ENCODE data around the gene PGLYRP4.

The PGLYRP4 gene

DNA sequence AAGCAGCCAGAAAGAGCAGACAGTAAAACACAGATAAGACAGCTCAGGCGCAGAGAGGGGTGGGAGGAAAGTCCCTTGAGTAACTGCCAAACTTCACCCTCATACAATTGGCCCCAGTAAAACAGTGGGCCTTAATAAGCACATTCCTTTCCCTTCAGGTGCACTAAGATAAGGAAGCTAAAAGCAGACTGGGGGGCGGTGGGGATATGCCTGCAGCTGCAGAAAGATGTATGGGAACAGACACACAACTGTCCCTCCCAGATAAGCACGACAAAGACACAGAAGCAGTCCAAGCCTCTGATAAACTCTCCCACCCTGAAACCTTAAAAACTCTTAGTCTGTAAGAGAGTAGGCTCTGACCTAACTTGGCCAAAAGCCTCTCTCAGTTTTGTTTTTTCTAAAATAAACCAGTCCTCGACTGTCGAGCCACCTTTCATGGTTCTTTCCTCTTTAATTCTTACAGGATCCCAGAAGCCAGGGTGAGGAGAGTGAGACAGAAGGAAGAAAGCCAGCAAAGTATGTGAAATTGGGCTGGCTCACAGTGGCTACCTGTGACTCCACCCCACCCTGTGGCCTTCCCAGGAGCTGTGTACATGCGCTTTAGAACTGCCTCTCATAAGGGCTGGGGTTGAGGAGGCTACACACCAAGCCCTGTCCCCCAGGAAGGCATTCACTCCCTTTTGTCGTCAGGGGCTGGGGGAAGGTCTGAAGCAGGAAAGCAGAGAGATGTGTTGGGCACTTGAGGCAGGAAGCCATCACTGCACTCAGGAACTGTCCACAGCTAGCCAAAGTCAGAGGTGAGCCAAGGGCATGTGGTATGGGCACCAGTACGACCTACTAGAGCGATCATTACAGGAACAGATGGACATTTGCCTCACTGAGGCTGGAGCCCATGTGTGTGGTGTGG, 4.6 kb downstream of the PGLYRP4 start:
- TF ChIP-seq, protein P1, sequence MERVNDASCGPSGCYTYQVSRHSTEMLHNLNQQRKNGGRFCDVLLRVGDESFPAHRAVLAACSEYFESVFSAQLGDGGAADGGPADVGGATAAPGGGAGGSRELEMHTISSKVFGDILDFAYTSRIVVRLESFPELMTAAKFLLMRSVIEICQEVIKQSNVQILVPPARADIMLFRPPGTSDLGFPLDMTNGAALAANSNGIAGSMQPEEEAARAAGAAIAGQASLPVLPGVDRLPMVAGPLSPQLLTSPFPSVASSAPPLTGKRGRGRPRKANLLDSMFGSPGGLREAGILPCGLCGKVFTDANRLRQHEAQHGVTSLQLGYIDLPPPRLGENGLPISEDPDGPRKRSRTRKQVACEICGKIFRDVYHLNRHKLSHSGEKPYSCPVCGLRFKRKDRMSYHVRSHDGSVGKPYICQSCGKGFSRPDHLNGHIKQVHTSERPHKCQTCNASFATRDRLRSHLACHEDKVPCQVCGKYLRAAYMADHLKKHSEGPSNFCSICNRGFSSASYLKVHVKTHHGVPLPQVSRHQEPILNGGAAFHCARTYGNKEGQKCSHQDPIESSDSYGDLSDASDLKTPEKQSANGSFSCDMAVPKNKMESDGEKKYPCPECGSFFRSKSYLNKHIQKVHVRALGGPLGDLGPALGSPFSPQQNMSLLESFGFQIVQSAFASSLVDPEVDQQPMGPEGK (CRISPR knock-in tag; IDR thresholded peaks at IDR 0.05; ENCODE audit: borderline replicate concordance), result no peak
- TF ChIP-seq ZFP3 (CRISPR knock-in tag; IDR thresholded peaks at IDR 0.05) (no peak), ZNF70 (CRISPR knock-in tag; IDR thresholded peaks at IDR 0.05) (no peak), ZC3H10 (CRISPR knock-in tag; IDR thresholded peaks at IDR 0.05) (no peak), ARNTL (CRISPR knock-in tag; IDR thresholded peaks at IDR 0.05; ENCODE audit: borderline replicate concordance, low read depth) (no peak), SNAI2 (CRISPR knock-in tag; IDR thresholded peaks at IDR 0.05) (no peak), ZNF565 (CRISPR knock-in tag; conservative IDR thresholded peaks at IDR 0.05; ENCODE audit: low read depth) (no peak)
- TF ChIP-seq, protein P2, sequence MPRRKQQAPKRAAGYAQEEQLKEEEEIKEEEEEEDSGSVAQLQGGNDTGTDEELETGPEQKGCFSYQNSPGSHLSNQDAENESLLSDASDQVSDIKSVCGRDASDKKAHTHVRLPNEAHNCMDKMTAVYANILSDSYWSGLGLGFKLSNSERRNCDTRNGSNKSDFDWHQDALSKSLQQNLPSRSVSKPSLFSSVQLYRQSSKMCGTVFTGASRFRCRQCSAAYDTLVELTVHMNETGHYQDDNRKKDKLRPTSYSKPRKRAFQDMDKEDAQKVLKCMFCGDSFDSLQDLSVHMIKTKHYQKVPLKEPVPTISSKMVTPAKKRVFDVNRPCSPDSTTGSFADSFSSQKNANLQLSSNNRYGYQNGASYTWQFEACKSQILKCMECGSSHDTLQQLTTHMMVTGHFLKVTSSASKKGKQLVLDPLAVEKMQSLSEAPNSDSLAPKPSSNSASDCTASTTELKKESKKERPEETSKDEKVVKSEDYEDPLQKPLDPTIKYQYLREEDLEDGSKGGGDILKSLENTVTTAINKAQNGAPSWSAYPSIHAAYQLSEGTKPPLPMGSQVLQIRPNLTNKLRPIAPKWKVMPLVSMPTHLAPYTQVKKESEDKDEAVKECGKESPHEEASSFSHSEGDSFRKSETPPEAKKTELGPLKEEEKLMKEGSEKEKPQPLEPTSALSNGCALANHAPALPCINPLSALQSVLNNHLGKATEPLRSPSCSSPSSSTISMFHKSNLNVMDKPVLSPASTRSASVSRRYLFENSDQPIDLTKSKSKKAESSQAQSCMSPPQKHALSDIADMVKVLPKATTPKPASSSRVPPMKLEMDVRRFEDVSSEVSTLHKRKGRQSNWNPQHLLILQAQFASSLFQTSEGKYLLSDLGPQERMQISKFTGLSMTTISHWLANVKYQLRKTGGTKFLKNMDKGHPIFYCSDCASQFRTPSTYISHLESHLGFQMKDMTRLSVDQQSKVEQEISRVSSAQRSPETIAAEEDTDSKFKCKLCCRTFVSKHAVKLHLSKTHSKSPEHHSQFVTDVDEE (CRISPR knock-in tag; IDR thresholded peaks at IDR 0.05), result no peak
- TF ChIP-seq, protein P3, sequence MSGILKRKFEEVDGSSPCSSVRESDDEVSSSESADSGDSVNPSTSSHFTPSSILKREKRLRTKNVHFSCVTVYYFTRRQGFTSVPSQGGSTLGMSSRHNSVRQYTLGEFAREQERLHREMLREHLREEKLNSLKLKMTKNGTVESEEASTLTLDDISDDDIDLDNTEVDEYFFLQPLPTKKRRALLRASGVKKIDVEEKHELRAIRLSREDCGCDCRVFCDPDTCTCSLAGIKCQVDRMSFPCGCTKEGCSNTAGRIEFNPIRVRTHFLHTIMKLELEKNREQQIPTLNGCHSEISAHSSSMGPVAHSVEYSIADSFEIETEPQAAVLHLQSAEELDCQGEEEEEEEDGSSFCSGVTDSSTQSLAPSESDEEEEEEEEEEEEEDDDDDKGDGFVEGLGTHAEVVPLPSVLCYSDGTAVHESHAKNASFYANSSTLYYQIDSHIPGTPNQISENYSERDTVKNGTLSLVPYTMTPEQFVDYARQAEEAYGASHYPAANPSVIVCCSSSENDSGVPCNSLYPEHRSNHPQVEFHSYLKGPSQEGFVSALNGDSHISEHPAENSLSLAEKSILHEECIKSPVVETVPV (CRISPR knock-in tag; IDR thresholded peaks at IDR 0.05), result no peak
- TF ChIP-seq, protein P4, sequence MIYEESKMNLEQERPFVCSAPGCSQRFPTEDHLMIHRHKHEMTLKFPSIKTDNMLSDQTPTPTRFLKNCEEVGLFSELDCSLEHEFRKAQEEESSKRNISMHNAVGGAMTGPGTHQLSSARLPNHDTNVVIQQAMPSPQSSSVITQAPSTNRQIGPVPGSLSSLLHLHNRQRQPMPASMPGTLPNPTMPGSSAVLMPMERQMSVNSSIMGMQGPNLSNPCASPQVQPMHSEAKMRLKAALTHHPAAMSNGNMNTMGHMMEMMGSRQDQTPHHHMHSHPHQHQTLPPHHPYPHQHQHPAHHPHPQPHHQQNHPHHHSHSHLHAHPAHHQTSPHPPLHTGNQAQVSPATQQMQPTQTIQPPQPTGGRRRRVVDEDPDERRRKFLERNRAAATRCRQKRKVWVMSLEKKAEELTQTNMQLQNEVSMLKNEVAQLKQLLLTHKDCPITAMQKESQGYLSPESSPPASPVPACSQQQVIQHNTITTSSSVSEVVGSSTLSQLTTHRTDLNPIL (CRISPR knock-in tag; IDR thresholded peaks at IDR 0.05; ENCODE audit: low read depth), result no peak
- no peak for ATAC-seq

DNA sequence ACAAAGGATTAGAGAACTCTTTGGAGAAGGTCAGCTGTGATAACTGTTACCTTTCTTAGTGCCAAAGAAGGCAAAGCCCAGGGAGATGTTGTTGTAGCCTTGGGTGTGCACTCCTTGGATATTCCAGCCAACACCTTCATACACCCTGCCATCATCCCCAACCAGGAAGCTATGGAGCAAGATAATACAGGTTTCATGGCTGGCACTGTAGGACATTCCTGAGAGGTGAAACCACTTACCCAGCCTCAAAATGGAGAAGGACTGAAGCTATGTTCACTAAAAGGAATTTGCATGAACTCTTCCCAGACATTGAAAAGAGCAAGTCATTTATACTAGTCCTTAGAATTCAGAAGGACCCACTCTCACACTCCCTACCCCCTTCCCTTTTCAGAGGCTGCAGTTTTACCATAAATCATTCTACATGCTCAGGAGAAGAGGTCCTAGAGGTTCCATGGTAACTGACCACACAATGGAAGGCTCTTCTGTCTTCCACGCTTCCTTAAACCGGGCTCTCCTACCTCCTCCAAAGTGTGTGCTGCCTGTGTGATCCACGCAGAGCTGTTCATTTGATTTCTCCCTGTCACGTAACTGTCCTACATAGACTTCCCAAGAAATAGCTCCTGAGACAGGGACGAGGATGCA, 5.5 kb downstream of the PGLYRP4 start:
- ATAC-seq, result no peak
- TF ChIP-seq CSDC2 (CRISPR knock-in tag; IDR thresholded peaks at IDR 0.05) (no peak), TCF4 (CRISPR knock-in tag; IDR thresholded peaks at IDR 0.05; ENCODE audit: borderline replicate concordance) (no peak), GLIS3 (CRISPR knock-in tag; IDR thresholded peaks at IDR 0.05) (no peak), SNAI2 (CRISPR knock-in tag; IDR thresholded peaks at IDR 0.05) (no peak), BACH2 (CRISPR knock-in tag; IDR thresholded peaks at IDR 0.05; ENCODE audit: borderline replicate concordance) (no peak), ISL1 (CRISPR knock-in tag; IDR thresholded peaks at IDR 0.05) (no peak), ZNF565 (CRISPR knock-in tag; conservative IDR thresholded peaks at IDR 0.05; ENCODE audit: low read depth) (no peak), ZFP30 (CRISPR knock-in tag; IDR thresholded peaks at IDR 0.05) (no peak), ZNF8 (CRISPR knock-in tag; IDR thresholded peaks at IDR 0.05) (no peak), RARB (CRISPR knock-in tag; IDR thresholded peaks at IDR 0.05) (no peak), ZC3H10 (CRISPR knock-in tag; IDR thresholded peaks at IDR 0.05) (no peak), PPARA (CRISPR knock-in tag; IDR thresholded peaks at IDR 0.05; ENCODE audit: borderline replicate concordance) (no peak), OSR1 (CRISPR knock-in tag; IDR thresholded peaks at IDR 0.05) (no peak), ZNF70 (CRISPR knock-in tag; IDR thresholded peaks at IDR 0.05) (no peak)
- TF ChIP-seq, protein P5, sequence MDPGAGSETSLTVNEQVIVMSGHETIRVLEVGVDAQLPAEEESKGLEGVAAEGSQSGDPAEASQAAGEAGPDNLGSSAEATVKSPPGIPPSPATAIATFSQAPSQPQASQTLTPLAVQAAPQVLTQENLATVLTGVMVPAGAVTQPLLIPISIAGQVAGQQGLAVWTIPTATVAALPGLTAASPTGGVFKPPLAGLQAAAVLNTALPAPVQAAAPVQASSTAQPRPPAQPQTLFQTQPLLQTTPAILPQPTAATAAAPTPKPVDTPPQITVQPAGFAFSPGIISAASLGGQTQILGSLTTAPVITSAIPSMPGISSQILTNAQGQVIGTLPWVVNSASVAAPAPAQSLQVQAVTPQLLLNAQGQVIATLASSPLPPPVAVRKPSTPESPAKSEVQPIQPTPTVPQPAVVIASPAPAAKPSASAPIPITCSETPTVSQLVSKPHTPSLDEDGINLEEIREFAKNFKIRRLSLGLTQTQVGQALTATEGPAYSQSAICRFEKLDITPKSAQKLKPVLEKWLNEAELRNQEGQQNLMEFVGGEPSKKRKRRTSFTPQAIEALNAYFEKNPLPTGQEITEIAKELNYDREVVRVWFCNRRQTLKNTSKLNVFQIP (CRISPR knock-in tag; IDR thresholded peaks at IDR 0.05; ENCODE audit: borderline replicate concordance, low read depth), result no peak
- TF ChIP-seq, protein P2 (CRISPR knock-in tag; IDR thresholded peaks at IDR 0.05), result no peak
- TF ChIP-seq, protein P1 (CRISPR knock-in tag; IDR thresholded peaks at IDR 0.05; ENCODE audit: borderline replicate concordance), result no peak
- TF ChIP-seq, protein P3 (CRISPR knock-in tag; IDR thresholded peaks at IDR 0.05), result no peak

All from SK-N-SH treated with all-trans-retinoic acid at 6 μM for 48 hours (cell line).